ENCODE data around the gene STX17.

DNA sequence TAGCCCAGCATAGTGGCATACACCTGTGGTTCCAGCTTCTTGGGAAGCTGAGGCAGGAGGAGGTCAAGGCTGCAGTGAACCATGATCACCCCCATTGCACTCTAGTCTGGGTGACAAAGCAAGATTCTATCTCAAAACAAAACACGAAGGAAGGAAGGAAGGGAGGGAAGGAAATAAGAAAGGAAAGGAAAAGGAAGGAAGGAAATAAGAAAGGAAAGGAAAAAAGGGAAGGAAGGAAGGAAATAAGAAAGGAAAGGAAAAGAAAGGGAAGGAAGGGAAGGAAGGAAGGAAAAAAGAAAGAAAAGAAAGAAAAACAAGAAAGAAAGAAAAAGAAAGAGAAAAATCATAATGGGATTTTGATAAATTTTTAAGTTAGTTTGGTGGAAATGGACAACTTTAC is 3.1 kb upstream of the STX17 start:
- TF ChIP-seq ZBTB48 (tag by site-specific recombination; IDR thresholded peaks at IDR 0.05) = no peak
- no peak for TF ChIP-seq SP2 (tag by site-specific recombination; IDR thresholded peaks at IDR 0.05)
- no peak for TF ChIP-seq ZNF155 (tag by site-specific recombination; IDR thresholded peaks at IDR 0.05)
